Measurements from ENCODE around the gene TAS2R39.

The TAS2R39 gene

GRCh38 chr7:143214789-143215679 lies 31.8 kb downstream of the TAS2R39 start:
- peak; percentile 97 for FAIRE-seq
- DNase-seq (ENCODE audit: insufficient read length, low spot score): peak; percentile 63

DNA sequence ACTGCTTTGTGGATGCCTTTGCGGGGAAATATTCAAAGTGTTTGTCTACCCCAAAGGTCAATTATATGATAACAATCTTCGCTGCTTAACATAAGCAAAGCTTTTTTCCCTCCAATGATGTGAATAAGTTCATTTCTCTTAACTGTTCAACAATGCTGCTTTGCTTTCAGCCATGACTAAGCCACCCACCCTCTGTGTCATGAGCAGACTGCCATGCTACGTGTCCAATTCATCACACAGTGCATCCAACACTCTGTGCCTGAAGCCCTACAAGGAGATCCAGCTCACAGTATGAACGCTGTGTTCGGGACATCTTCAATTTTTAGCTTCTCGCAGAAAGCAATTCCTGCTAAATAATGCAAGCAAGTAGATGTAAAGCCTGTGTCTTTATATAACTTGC lies 32.9 kb downstream of the TAS2R39 start:
- FAIRE-seq (no peak), DNase-seq (ENCODE audit: insufficient read length, low spot score) (no peak)

GRCh38 chr7:143216686-143217085 lies 33.5 kb downstream of the TAS2R39 start:
- FAIRE-seq (no peak), DNase-seq (ENCODE audit: insufficient read length, low spot score) (no peak)

DNA sequence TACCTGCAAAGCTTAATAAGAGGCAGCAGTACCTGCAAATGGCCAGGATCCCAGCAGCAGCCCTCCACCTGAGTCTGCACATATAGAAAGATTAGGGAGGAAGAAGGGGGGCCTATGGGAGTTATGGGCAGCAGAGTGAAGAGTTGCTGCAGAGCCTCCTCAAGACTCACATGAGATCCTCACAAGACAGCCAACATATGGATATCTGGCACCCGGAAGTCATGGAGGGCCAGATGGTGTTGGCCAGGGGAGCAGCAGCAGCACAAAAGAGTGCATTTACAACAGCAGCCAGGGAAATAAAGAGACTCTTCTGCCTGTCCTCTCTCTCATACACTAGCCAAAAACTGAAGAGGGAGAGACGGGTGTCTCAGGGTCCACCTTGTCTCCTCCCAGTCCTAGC lies 34.6 kb downstream of the TAS2R39 start:
- FAIRE-seq (no peak), DNase-seq (ENCODE audit: insufficient read length, low spot score) (no peak)

GRCh38 chr7:143221286-143221685 lies 38.1 kb downstream of the TAS2R39 start:
- FAIRE-seq (no peak), DNase-seq (ENCODE audit: insufficient read length, low spot score) (no peak)

GRCh38 chr7:143221737-143222136 lies 38.5 kb downstream of the TAS2R39 start, which contains the start of gene TAS2R40:
TAS2R40 (plus strand) TSS chr7:143222037; CDS start chr7:143222079, 42 bp downstream.
- FAIRE-seq: no peak
- DNase-seq (ENCODE audit: insufficient read length, low spot score): no peak

GRCh38 chr7:143222782-143223181 lies 39.6 kb downstream of the TAS2R39 start:
- no peak for FAIRE-seq
- DNase-seq (ENCODE audit: insufficient read length, low spot score): no peak

DNA sequence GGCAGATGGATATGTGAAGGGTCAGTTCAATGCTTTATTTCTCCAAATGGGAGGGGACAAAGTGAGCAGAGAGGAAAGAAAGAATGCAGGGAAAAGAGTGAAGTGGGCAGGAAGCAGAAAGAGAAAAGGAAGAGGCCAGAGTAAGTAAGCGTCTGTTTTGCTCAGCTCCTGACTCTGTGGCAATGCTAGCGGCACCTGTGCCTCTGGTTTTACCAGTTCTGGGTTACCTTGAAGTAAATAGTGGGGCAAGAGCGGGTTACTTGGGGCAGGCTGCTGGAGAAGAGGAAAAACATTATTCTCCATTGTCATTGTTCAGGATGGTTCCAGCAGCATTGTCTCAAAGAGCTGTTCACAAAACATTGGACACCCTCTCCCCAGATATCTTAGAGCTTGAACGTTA lies 40.6 kb downstream of the TAS2R39 start:
- FAIRE-seq: no peak
- DNase-seq (ENCODE audit: insufficient read length, low spot score): no peak

- FAIRE-seq (no peak), DNase-seq (ENCODE audit: insufficient read length, low spot score) (no peak)
Observed at GRCh38 chr7:143225047-143225446, 41.8 kb downstream of the TAS2R39 start.

GRCh38 chr7:143227806-143228205 lies 44.6 kb downstream of the TAS2R39 start:
- FAIRE-seq (no peak), DNase-seq (ENCODE audit: insufficient read length, low spot score) (no peak)

- DNase-seq (ENCODE audit: insufficient read length, low spot score): no peak
- no peak for FAIRE-seq
Observed at GRCh38 chr7:143229054-143229790, 46.0 kb downstream of the TAS2R39 start.

GRCh38 chr7:143230602-143231457 lies 47.6 kb downstream of the TAS2R39 start:
- FAIRE-seq: no peak
- no peak for DNase-seq (ENCODE audit: insufficient read length, low spot score)
